SKM-1 (cell line): ENCODE data around the gene TGFA.

ENCODE experiments used
- DNase-seq: peaks from one replicate; lab custom pipeline; 2025; ENCODE audit not compliant: unreplicated experiment; lab: John Stamatoyannopoulos, UW

The TGFA gene

DNA sequence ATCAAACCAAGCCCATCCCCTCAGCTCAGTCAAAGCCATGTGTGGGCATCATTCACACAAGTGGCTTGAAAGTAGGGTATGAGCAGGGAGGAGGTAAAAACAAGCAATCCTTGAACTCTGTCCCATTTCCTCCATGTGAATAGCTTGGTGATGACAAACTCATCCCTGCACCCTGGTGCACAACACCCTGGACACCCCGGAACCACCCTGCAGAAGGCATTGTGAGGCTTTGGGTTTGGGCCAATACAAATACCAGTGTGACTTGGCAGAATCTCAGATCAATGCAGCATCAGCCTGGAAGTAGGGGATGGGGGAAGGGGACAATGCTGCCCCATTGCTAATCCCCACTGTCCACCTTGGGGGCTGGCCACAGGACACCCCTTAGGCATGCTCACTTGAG, 28.6 kb downstream of the TGFA start:
- no peak for DNase-seq

DNA sequence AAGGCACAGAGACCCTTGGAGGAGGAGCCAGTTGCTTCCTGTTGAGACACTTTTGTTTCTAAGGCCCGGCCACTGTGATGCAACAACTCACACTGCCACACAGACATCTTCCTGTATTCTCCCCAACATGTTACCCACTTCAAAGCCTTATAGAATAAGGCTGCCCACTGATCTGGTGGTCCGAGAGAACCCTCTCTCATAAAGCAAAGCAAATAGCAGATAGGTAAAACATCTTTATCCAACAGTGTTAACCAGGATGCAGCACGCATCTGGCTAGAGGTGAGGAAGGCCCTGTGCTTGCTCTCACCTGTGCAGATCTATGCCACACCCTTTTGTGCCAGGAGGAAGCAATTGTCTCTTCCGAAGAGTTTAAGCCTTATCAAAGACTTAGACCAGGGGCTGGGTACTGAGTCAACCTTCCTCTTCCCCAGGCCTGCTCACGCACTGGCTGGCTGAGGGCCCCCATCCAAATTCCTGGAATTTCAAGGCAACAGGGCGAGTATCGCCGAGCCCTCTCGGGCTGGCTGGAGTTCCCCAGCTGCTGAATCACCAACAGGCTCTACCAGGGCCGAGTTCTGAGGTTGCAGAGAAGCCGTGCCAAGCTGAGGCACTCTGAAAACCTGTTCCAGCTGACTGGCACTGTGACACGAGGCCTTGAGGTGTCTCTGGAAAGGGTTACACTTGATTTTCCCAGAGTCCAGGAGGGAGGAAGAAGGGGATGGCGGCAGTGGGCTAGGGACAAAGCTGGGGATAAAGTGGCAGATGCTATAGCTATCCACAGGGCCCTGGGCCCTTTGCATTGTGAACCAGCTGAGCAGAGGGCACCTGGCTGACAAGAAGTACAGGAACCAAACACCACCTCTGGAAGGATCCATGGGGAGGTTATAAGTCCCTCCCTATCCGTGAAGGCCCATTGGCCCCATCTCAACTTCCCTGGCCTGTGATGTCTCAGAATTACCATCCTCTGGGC, 29.3 kb downstream of the TGFA start:
- peak; percentile 80 for DNase-seq

DNA sequence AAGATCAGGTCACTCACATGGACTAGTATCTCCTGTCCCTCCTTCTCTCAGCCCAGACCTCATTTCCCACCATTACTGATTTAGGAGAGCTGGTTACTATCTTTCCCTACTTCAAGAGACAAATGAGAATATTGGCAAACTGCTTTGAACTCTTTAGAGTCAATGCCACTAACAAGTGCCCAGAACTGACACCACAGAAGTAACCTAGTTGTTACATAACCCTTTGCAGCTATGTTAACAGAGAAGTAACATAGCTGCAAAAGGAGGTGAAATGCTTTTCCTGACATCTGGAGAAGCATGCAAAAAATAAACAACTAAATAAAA, 30.0 kb downstream of the TGFA start:
- DNase-seq: no peak

DNA sequence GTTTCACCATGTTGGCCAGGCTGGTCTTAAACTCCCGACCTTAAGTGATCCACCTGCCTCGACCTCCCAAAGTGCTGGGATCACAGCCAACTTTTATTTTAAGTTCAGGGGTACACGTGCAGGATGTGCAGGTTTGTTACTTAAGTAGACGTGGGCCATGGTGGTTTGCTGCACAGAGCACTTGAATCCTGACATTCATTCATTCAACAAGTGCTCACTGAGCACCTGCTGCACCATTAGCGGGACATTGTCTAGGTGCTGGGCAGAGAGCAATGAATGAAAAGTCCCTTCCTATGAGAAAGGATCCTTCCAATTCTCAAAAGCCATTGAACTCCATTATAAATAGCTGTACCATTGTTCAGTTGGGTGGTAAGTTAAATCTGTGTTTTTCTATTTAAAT, 31.0 kb downstream of the TGFA start:
- no peak for DNase-seq

DNA sequence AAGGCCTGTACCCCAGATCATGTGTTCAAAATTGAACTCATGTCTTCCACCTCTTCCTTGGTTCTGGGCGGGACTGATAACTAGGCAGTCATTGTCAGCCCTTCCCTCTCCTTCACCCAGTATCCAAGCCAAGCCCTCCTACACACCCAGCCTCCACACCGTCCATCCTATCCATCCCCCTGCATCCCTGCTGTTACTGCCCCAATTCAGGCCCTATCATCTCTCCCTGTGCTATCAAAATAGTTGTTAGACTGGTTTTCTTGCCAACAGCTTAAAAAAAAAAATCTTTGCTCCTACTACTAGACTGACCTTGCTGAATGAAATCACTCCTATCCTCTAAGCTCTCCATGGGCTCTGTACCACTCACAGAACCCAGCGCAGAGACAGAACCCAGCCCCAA, 32.8 kb downstream of the TGFA start:
- DNase-seq: no peak

DNA sequence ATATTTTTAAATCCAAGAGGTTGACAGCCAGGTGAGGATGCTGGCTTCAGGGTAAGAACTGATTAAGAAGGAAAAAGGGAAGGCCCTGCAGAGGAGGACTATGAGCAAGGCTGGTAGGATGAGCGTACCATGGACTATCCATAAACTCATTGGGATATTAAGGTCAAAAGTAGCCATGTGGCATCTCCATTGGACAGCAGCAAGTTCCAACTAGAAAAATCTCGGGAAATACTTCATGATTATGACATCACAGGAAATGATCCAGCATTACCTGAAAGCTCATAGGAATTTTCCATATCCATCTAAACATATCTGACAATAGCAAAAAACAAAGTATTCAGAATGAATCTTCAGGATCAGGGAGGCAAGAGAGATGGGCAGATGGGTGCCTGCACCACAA, 34.2 kb downstream of the TGFA start:
- DNase-seq: no peak

DNA sequence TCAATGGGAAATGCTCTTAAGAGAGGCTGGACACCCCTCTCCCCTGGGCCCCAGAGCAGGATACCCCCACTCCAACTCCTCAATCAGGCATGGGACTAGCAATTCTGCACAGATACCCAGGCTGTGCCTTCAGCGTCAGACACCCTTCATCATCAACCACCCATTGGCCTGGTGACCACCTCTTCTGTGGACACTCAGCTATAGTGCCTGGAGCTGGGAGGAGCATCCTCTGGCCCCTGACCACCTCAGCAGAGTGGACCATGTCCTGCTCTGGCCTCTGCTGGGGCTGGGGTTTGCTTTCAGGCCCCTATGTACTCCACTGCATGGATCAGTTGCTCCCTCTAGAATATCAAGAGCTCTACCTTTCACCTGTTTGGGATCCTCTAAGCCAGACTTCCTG, 35.1 kb downstream of the TGFA start:
- DNase-seq: no peak

DNA sequence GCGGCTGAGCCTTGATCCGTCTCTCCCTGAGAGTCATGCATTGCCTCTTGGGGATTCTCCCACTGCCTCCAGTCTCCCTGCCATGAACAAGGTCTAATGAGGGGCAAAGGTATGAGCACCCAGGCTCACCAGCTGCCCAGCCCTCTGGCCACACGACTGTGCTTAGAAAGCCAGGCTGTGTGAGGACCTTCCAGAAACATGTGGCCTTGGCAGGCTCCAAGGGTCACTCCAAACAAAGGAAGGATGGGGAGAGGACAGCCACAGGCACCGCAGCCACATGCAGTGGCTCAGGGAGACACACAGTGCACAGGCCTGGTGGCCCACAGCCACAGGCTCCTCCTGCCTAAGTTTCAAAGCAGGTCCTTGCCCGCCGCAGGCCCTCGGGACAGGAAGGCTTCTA, 35.8 kb downstream of the TGFA start:
- no peak for DNase-seq

DNA sequence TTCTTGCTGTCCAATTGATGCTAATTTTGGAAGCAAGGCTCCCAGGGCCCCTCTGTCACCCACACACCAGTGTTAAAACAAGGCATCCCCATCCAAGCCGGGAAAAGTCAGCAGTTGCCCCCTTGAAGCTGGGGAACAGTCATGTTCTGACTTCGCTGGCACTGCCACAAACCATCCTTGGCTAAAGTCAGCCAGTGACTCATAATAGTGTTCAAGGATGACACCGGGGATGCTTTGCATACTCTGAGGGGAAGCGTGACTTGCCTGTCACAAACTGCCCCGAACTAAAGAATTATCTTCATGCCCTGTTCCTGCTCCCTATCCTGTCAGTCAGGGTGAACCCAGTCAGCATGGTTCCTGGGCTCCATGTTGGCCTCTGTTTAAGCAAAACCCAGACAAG, 37.0 kb downstream of the TGFA start:
- DNase-seq: no peak

DNA sequence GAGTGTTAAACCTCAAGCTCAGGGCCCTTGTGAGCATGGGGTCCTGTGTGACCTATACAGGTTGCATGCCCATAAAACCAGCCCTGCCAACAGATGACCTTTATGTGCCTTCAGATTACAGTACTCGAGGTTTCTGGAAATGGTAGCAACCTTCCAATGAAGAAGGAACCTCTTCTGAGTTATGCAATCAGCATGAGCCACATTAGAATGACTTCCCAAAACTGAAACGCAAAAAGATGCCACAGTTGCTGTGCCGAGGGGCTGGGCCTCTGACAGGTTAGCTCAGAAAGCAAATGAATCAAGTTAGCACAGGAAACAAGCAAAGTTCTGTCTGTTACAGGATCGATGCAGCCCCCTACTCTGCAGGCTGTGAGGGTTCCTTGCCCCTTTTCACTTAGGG, 37.7 kb downstream of the TGFA start:
- peak; percentile 89 for DNase-seq

DNA sequence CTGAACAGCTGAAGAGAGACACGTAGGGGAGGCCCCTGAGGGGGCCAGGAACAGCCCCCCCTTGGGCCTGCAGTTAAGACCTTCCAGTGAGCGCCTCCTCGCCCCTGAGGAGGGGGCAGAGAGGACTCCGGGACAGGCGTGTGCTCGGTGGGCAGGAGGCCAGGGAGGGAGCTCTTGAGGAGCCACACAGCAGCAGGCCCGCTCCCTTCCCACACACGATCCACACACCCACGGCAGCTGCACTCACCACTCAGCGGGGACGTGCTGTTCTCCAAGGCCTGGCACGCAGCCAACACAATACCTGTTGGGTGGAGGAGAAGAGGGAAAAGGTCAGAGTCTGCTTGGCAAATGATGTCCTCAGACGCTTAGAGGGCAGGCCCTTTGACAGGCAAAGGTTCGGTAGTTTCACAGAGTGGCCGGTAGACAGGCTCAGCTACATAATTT, 39.0 kb downstream of the TGFA start:
- DNase-seq: no peak

DNA sequence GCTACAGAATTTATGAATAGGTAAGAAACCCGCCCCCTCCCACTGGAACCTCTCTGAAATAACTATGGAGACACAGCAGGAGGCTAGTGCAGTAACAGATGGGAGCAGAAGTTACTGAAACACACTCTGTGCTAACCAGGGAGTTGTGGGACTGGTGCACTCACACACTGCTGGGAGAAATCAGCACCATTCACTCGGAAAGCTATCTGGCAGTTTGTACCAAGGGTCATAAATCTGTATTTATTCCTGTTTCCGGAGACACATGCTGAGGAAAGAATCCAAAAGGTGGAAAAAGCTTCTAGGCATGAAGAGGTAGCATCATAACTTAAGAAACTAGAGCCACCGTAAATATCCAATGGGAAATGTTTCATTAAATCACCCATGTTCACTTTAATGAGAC, 39.9 kb downstream of the TGFA start:
- DNase-seq: no peak

DNA sequence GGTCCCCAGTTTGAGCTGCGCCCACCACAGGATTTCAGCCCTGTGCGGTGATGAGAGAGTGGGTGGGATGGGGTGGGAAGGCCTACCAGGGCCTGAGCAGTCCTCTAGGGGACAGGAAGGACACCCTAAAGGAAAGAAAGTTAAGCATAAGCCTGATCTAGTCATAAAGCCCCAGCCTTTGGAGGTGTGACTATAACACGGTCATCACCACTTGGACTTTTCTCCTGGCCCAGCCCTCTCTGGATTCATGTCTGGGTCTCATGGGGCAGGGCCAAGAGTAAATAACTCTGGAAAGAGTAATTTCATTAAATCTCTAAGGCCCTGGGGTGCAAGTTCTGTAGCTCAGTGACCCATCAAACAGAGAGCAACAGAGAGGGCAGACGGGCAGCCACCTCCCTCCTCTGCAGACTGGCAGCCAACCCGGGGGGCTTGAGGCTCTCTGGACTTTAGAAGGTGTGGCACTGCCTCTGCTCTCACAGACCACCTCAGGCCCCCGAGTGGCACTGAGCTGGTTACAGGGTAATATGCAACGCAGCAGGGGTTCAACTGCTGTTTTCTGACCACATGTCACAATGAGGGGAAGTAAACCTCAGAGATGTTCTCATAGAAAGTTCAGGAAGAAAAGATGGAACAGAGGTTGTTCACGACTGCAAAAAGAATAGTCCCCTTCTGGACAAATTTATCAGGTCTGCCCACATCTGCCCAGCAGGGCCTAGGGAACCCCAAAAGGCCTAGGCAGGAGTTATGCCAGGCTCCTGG, 41.5 kb downstream of the TGFA start:
- no peak for DNase-seq

DNA sequence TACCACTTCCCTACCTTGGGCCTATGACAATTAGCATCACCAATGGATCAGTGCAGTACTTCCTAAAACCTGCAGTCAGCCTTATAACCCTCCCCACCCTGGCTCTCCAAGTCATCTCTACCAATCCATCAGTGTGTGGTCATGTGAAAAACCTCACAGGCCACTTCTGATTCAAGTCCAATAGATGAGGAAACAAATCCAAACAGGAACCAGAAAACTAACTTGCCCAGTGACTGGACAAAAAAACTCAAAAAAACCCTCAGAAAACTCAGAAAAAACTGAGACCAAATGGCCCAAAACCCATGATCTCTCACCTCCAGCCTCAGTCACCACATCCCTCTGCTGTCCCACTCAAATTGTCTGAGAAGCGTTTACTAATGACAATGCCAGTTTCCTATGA, 43.3 kb downstream of the TGFA start:
- peak; percentile 52 for DNase-seq

DNA sequence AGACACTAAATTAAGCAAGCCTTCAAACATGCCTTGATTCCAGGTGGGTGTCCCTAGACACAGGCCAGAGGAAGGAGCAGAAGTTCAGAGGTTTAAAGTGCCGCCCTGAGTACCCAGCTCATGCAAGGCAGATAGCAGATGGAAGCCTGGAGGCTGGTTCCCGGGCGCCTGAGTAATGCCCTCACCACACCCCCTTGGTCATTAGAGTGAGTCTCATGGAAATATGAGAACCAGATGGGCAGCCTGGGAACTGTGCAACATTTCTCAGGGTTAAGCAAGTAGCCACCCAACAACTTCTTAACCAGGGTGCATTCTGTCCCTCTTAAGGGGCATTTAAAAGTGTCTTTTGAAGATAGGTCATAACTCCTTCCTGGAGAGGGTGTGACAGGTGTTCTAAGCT, 44.1 kb downstream of the TGFA start:
- no peak for DNase-seq

DNA sequence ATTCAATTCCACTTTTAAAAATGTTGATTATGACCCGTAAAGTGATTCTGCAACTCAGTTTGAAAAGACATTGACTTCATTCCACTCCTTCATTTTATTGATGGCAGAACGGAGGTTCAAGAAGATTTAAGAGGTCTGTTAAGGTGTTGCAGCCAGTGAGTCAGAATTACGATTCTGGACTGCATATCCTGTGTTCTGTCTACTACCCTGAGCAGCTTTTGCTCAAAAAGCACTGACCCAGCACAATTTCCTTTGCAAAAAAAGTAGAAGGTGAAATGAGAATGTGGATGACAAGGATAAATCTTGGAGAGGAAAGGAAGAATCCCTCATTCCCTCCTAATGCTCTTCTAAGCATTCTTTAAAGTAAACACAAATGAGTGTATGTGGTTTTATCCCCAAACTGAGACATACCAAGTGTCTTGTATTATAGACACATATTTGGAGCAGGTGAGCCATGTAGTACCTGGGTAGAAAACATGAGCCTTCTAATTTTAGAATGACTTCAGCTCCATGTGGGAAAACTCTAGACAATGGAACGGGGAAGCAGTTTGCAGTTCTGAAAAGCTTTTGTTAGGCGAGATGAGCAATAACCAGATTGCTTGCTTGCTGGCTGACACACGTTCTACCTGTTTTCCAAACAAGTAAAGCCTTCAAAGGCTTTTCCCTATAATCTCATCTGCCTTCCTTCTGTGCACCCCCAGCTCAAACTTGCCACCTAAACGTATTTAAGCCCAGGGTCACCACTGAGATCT, 44.7 kb downstream of the TGFA start:
- no peak for DNase-seq

DNA sequence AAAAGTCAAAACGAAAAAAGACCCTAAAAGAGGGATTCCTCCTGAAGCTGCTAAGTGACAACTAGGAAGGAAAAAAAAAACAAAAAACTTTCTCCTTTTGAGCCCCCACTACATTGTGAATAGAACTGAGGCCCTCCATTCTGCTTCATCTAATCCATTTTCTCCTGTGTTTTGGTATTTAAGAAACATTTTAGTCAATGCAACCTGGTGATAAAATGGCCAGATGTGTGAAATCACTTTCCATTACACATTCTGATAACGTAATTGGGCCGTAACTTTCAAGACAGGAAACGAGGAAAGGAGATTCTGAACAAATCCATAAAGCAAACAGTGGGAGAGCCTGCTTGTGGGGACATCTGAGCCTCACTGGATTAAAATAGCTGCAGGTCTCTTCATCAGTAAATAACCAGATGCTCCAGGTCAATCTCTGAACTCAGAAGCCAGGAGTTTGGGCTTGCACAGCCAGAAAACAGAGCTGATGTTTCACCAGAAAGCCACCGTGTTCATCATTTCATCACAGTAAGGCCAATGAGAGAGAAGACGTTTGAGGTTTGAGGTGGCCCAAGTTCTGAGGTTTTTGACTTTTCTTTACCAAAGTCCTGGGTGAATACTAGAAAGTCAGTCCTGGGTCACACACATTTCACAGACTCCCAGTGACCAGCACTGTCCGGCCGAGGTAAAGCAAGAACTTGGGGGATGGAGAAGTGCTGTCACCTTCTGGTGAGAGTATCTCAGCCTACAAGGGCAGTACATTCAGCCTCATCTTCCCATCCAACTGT, 47.8 kb downstream of the TGFA start:
- no peak for DNase-seq

DNA sequence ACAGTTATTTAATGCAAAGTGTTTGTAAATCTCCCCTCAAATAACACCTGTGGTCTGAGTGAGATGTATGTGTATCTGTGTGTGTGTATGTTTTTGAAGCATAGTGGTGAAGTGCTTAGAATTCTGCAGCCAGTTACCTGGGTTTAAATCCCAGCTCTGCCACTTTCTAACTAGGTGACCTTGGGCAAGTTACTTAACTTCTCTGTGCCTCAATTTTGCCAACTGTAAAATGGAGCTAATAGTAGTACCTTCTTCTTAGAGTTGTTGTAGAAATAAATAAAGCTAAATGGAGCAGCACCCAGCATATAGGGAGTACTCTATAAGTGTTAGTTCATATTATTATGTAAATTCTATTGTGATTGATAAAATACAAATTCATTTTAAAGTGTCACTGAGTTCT, 48.9 kb downstream of the TGFA start:
- no peak for DNase-seq

DNA sequence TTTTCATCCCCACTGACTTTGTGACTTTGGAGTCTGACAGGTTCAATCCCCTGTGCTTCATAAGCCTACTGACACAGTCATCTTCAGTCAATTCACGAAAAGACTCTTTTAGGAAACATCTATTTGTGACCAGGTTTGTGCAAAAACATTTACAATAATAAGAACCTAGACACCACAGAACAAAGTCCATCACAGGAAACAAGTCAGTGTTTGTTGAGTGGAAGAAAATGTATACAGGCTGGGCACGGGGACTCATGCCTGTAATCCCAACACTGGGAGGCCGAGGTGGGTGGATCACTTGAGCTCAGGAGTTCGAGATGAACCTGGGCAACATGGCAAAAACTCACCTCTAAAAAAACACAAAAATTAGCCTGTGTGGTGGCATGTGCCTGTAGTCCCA, 49.7 kb downstream of the TGFA start:
- DNase-seq: no peak

DNA sequence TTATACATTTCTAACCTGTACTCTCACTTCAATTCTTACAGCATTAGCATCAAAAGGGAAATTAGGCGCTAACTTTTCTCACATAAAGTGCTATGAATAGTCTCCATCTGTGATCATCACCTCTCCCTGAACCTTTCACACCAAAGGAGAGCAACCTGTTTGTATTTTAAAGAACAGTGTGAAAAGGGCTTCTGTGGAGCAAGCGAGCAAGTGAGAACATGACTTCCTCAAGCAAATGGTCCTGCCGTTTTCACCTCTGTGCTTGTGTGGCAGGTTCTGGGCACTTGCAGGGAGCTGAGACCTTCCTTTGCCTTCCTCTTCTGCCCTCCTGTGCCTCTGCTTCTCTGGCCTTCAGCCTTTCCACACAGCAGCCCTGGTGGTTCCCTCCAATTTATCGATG, 51.9 kb downstream of the TGFA start:
- DNase-seq: no peak

DNA sequence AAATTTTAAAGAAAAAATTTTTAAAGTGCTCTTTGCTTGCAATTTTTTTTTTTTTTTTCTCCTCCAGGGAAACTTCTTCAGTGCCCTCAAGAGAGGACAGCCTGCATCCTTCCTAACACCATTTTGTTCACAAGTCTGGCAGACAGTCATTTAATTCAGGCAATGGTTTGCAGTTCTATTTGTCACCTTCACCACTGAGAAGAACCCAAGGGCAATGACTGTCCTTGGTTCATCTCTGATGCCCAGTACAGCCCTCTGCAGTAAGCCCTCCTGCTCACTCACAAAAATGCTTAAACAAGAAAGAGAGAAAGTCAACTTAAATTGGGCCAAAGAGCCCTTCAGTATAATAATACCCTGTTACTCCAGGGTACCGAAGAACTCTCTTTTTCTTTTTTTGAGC, 52.4 kb downstream of the TGFA start:
- no peak for DNase-seq
